ENCODE data around the gene STUB1.

STUB1 gene

GRCh38 chr16:679814-680624 lies at the start of gene STUB1:
TSS of gene STUB1 (plus strand) at chr16:680410. CDS start at chr16:680526, 116 bp downstream.
- peak; percentile 71 for DNase-seq

GRCh38 chr16:630815-631405 lies 49.3 kb upstream of the STUB1 start, which contains the start of gene WFIKKN1:
TSS of gene WFIKKN1 (plus strand) at chr16:630985. CDS start at chr16:631254, 269 bp downstream.
- no peak for DNase-seq

- DNase-seq = no peak
These were observed 48.3 kb upstream of the STUB1 start for GRCh38 chr16:631808-632358.

- DNase-seq = no peak
These were observed 47.5 kb upstream of the STUB1 start for GRCh38 chr16:632486-633335.

GRCh38 chr16:633336-634050 lies 46.7 kb upstream of the STUB1 start:
- no peak for DNase-seq

- DNase-seq = no peak
These were observed 46.0 kb upstream of the STUB1 start for GRCh38 chr16:634051-634670.

GRCh38 chr16:634996-635395 lies 45.2 kb upstream of the STUB1 start:
- no peak for DNase-seq

- DNase-seq = no peak
These were observed 44.5 kb upstream of the STUB1 start for GRCh38 chr16:635573-636205.

- DNase-seq = peak; percentile 81
These were observed 43.8 kb upstream of the STUB1 start, which contains the start of gene METTL26 for GRCh38 chr16:636206-637080. TSS of gene METTL26 (minus strand) at chr16:636305. CDS start at chr16:636290, 15 bp downstream.

- DNase-seq = peak; percentile 61
These were observed 42.9 kb upstream of the STUB1 start for GRCh38 chr16:637081-638018.

- no peak for DNase-seq
These were observed 42.1 kb upstream of the STUB1 start for GRCh38 chr16:638034-638543.

GRCh38 chr16:638836-639235 lies 41.4 kb upstream of the STUB1 start:
- no peak for DNase-seq

- DNase-seq = no peak
These were observed 39.6 kb upstream of the STUB1 start for GRCh38 chr16:640614-641013.

- peak; percentile 46 for DNase-seq
These were observed 38.7 kb upstream of the STUB1 start, which contains the start of gene MCRIP2 for GRCh38 chr16:641326-642188. TSS of gene MCRIP2 (plus strand) at chr16:641828. CDS start at chr16:641992, 164 bp downstream.

GRCh38 chr16:642189-643049 lies 37.8 kb upstream of the STUB1 start:
- DNase-seq = no peak

GRCh38 chr16:643050-643368 lies 37.2 kb upstream of the STUB1 start:
- no peak for DNase-seq

GRCh38 chr16:644556-644955 lies 35.7 kb upstream of the STUB1 start:
- DNase-seq = no peak
